Renal cortical epithelial cell (primary cell): ENCODE data around the gene ERCC6L2. TPM values are rescaled to one million over a fixed set of nuclear protein-coding genes. Genes with fewer than 3 reads are reported as not detected.

Experiments
- DNase-seq: peaks from one replicate; pipeline ENCODE4 v3.0.0-alpha.2; 2011; ENCODE audit warnings: low read depth
- total RNA-seq: library from RNA; depleted of rRNA; stranded (reverse); fragments of >200 nt; gene quantifications from 2 replicates; pipeline ENCODE4 v1.2.3, GENCODE V29; 2014

ERCC6L2 gene, protein sequence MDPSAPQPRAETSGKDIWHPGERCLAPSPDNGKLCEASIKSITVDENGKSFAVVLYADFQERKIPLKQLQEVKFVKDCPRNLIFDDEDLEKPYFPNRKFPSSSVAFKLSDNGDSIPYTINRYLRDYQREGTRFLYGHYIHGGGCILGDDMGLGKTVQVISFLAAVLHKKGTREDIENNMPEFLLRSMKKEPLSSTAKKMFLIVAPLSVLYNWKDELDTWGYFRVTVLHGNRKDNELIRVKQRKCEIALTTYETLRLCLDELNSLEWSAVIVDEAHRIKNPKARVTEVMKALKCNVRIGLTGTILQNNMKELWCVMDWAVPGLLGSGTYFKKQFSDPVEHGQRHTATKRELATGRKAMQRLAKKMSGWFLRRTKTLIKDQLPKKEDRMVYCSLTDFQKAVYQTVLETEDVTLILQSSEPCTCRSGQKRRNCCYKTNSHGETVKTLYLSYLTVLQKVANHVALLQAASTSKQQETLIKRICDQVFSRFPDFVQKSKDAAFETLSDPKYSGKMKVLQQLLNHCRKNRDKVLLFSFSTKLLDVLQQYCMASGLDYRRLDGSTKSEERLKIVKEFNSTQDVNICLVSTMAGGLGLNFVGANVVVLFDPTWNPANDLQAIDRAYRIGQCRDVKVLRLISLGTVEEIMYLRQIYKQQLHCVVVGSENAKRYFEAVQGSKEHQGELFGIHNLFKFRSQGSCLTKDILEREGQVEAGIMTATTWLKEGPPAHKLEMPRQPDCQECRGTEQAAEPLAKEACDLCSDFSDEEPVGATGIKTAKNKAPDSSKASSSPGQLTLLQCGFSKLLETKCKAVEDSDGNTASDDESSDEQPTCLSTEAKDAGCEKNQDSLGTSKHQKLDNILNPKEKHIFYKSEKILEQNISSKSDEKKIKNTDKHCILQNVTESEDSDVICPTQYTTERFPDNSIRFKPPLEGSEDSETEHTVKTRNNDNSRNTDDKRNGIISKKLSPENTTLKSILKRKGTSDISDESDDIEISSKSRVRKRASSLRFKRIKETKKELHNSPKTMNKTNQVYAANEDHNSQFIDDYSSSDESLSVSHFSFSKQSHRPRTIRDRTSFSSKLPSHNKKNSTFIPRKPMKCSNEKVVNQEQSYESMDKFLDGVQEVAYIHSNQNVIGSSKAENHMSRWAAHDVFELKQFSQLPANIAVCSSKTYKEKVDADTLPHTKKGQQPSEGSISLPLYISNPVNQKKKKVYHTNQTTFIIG (N-terminal part only)
- 55.4 and 146 TPM in 2 replicates for total RNA-seq

DNA sequence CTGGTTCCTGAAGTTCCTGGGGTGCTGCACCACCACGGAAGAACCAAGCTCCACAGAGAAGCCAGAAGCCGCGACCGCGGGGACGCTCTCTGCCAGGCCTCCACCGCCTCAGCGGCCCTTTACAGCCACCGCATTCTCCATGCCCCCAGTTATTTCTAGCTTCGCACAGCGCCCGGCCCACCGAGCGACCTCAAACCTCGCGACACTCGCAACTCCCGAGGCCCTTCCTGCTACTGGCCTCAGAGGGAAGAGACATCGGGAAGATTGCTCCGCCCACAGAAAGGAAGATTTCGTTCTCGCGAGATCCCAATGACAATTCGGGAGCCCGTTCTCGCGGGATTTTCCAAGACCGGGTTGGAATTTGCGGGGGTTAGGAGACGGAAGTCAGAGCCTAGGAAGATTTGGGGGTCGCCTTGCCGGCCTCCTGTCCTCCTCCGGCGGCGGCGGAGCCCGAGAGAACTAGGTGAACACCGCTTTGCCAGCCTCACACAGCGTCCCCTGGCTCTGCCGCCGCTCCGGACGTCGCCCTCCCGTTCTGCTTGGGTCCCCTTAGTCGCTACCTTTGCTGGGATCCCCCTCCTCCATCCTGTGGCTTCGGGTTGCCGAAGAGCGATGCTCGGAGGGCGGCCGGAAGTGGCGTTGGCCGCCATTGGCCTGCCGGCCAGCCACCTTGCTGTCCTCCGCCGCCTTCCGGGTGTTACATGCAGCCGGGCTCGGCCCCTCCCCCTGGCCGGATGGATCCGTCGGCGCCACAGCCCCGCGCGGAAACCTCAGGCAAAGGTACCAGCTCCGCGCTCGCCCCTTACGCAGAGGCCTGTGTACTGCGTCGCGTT, at the start of gene ERCC6L2:
TSS of gene ERCC6L2 (plus strand) at position 387 of the 833 bp plus-strand sequence. CDS start at position 735, 348 bp downstream.
- peak; percentile 98 for DNase-seq

DNA sequence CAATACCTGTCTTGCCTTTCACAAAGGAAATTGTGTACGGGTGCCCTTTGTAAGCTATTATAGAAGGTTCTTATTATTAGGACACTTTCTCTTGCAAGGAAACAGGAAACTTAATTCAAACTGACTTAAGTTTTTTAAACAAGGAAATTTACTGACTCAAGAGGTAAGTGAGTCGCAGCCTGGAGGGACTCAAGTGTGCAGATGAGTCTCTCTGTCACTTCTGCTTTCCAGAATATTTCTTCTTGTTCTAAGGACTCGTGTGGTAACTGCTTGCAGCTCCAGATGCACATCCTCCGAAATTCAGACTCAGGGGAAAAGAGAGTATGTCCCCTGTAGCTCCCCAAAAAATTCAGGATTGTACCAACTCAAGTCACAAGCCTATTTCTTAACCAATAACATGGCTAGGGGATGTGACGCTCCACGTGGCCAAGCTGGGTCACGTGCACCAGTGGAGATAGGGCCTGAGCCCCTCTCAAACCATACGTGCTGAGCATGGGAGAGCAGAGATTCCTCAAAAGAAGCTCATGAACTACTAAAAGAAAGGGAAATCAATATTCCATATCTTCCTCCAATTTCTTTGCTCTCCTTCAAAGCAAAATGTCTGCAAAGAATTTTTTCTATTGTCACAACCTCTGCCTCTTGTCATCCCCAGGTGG, 49.2 kb upstream of the ERCC6L2 start:
- no peak for DNase-seq

DNA sequence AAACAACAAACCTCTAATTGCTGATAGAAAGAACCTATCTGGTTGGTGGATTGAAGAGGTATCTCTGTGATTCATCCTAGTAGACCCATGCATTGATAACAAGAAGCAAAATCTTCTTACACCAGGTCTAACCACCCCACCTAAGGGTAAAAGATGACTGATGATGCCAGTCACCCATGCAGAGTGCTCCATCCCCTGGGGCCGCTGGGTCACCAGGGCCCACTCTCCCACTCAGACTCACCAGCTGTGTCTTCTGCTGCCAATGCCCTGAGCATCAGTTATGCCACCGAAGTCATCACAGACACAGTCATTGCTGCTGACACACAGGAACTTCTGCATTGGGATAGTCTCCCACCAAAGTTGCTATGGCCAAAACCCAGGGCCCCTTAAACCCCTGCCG, 44.7 kb upstream of the ERCC6L2 start:
- DNase-seq = no peak

DNA sequence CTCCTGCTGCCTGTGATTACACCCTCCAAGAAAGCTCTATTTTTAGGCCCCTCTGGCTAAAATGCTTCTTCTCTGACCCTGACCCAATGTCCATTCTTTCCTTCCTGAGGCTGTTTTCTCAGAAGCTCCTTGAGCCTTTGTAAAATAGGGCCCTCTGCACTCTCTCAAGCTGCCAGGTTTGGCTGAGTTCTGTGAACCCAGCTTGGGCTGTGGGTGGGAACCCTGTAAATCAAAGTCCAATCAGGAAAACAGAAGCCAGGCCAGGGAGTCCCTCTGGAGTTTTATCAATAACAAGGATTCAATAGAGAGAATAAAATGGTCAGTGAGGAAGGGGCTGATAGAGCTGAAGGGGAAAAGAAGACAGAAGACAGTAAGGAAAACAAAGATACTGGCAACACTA, 43.7 kb upstream of the ERCC6L2 start:
- DNase-seq = no peak

DNA sequence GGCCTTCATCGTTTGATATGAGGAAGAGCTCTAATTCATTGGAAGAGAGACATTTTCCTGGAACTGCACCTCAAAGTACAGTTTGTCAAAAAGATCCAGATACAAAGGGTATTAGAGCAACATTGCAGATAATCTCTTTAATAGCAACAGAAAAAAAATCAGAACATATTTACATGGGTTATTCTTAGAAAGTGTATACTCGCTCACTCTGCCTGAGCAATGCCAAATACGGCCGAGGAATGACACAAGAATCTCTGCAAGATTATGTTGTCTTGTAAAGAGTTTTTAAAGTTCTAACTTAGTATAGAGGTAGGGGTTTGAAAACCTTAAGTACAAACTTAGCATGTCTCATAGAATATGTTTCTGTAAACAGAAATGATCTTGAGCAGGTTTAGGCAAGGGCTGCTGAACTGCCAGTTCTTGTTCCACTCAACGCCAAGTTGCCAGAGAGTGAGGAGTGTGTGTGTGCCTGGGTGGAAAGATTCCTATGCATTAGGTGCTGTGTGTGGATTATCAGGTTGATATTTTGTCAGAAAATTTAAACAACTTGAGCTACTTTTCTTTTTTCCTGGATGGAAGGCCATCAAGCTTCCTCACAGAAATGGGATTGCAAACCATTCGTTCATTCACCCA, 41.8 kb upstream of the ERCC6L2 start:
- no peak for DNase-seq

DNA sequence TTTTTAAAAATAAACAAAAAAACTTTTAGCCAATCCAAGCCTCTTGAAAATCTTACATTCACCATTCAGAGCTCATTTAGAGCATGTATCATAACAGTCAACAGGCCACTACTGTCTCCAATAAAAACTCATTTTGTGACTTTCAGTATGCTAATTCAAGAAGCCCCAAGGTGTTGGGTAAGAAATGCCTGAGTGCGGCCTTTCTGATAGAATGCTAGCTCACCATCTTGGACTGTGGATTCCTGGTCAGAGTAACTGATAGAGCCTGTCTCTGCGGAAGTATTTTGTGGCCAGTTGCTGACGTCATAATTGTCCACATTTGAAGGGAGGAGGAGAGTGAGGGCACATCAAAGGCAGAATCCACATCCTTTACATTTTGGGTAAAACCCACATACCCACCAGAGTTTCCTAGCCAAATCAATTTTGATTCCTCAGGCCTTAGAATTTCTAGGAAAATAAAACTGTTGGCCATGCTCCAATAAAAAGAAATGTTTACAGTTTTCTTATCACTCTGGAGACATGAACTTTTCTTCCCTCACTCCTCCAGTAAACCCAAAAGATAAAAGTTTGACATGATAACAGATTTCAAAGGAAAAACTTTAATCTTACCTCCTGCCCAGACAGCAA, 41.1 kb upstream of the ERCC6L2 start:
- no peak for DNase-seq

DNA sequence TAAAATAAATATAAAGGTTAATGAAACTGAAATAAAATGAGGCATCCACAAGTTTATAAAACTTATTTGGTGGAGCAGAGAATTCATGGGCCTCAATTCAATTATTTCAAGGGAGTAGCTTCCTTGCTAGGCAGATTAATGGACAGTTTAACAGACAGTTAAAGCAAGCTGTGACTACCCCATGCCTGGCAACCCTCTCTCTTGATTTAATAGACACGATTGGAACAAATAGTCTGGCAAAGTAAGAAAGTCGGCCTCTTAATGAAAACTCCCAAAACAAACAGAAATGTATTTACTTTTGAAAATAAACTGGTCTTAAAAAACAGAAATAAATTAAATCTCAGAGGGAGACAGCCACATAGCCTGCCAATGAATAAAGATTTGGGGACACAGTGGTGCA, 40.1 kb upstream of the ERCC6L2 start:
- DNase-seq = no peak

DNA sequence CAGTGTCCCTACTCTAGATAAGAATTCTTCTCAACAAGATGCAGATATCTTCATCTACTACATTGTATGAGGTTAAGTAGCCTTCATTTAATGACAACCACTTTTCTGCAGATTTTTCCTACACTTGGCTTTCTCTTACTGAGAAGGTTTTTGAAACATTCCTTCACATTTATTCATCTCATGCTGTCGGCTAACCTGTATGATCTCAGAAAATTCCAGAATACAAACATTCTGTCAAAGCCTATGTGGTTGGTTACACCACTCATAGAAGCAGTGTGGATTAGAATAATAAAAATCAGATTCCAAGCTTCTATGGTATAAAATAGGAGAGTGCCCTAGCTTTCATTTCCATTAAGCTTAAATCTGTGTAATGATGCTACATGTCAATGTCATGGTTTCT, 39.4 kb upstream of the ERCC6L2 start:
- no peak for DNase-seq

DNA sequence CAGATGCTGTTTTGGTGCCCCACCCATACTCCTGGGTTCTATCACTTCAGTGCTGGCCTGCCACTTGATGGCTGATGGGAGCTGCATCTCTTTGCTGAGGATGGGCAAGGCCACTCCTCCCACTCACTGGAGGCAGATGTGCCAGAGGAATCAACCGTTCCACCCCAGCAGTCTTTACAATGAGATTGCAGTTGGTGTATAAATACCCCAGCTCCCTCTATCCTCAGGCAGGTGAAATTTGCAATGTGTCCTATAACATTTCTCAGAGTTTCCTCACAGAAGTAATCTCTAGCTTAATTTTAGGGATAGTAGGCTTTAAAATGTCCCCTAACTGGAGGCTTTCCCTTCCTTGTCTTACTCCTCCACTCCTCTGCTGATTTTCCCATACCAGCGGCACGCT, 36.5 kb upstream of the ERCC6L2 start:
- no peak for DNase-seq

DNA sequence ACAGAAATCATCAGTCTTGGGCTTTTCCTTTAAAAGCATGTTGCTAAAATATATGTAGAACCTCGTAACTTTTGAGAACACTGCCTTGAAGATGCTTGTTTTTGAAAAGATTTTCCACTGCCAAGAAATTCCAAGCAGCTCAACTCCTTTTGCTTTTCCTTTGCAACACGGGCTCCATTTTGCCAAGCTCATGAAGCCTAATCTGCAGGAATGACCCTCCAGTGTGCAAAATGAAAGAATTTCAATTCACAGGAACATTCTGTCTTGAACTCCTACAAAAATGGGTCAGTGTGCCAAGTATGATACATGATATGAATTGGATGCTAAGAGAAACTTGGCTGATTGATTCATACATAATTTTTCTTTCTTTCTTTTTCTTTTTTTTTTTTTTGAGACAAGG, 35.4 kb upstream of the ERCC6L2 start:
- no peak for DNase-seq

DNA sequence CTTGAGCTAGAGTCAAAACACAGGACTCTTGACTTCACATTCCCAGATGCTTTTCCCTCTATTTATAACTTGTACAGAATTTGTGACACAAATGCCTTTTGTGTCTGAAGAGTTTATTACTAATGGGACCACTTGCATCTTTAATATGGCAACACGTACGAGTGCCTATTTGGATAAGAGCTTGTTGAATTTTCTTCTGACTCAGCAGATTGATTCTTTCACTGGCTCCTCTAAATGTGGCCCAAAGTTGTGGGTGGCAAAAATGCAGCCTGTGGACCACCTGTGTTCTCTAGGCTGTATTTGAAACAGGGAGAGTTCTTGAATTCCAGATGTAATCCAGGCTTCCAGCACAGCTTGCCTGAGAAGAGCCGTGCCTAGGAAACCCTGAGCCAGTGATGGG, 34.1 kb upstream of the ERCC6L2 start:
- no peak for DNase-seq

DNA sequence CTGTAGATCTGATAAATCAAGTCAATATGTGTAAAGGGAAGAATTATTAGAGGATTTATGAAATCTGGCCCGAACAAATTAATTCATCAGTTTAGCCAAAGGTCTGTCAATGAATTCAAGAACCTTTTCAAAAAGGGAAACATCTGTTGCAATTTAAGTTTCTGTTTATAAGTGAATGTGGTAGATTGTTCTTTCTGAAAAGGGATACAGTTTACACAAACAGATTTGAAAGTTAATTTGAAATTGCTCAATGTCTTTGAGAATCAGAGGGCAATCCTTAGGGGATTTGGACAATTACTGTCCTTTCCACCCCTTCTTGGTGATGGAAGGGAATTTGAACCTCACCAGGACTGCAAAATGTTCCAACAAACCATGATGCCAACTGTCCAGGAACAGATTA, 29.7 kb upstream of the ERCC6L2 start:
- DNase-seq = no peak

DNA sequence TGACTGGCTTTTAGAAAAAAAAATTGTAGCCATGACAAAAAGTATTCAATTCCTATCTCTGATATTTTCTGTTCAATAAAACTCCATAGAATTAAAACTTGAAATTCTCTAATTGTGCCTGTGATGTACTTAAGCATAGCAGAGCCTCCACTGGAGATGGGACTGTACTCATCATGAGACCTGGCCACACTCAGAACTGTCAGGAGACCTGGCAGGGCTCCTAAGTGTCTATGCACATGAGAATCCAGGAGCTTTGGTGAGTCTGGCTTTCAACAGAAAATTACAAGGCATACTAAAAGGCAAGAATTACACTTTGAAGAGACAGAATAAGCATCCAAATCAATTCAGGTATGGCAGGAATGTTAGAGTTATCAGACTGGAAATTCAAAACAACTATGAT, 26.7 kb upstream of the ERCC6L2 start:
- no peak for DNase-seq

DNA sequence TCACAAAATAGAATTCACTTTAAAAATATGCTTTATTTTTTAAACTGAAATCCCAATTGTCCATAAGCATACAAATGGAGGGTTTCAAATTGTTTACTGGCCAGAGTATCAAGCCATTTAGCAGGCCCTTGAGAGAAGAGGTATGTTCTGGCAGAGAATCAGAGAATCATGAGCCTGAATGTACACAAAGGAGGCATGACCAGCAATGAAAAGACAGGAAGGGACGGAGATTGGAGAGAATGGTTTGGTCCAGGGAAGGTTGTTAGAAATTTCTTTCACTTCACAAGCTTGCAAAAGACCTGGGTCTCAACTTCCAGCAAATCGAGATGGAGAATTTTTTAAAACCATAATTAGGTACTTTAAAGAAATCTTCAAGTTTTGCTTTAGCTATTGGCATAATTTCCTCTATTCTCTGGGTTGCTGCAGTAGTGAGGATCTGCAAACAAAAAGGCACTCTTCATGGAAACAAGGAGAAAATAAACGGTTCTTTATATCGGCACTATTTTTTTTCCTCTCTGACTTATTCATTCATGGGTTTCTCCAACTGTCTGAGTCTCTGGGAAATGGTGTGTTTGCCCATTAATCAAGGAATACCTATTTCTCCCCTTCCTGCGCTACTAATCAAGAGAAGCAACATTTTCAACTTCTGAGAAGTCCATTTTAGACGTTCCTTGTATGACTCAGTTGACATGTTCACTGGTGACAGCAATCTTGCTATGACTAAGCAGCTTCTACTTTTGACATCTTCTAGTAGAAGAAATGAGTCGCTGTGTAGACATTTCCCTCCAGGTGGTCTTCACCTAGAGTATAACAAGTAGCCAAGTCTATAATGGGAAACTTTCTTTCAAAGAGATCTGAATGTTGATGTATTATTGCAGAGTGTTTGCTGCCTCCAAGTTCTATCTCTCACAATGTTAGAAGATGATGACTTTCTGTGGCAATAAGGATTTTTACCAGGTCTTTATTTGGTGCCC, 23.1 kb upstream of the ERCC6L2 start:
- DNase-seq = peak; percentile 92

DNA sequence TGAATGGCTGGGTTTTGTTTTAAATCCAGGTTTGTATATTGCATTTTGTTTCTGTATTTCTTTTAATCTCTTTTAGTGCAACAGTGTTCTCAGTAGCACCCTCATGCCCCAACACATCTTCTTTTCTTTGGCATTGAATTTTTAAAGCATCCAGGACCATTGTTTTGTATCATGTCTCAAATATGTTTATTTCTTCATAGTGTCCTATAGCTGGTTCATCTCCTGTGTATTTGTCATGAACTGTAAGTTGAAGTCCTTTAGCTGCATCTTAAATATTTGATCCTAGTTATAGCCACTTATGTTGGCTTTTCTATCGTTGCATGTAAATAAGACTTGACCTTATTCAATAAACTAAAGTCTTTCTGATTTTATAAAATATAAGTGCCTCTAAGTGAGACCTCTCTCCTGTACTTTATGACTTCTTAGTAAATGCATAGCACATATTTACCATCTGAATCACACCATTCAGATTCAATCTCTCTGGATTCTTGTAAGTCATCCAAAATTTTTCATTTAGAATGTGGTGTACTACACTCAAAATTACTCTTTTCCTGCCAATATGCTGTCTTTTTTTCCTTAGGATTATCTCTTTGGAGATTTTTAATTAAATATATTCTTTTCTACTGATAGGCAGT, 21.0 kb upstream of the ERCC6L2 start:
- peak; percentile 24 for DNase-seq

DNA sequence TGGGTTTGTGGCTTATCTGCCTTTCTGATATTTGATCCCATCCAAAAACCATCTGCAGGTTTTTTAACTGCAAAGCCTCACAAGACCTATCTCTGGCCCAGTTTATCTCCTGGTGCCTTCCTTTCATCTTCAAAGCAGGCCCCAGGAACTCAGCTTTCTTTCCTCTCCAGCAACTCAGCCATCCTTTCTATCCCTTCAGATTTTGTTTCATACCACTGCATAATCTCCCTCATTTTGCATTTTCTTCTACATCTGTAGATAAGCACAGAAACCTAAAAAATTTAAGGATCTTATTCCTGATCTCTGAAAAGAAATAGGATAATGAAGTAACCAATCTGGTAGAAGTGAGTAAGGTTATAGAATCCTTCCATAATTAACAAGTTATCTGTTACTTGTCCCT, 19.5 kb upstream of the ERCC6L2 start:
- no peak for DNase-seq

DNA sequence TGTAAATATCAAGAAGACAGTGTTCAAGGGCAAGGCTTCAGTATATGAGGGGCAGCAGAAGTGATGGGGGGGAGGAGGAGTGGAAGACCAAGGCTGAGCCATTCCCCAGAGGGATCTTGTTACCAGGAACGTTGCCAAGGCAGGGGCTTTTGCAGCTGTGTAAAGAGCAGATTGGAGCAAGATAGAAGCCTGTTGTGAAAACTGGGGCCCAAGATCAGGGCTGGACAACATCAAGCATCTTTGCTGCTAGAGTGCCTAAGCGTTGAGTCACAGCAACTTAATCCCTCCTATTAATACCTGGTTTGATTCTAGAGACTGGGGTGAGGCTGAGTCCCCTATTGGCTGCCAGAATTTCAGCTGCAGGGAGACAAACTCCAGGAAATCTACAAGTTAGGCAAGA, 18.4 kb upstream of the ERCC6L2 start:
- DNase-seq = peak; percentile 28

DNA sequence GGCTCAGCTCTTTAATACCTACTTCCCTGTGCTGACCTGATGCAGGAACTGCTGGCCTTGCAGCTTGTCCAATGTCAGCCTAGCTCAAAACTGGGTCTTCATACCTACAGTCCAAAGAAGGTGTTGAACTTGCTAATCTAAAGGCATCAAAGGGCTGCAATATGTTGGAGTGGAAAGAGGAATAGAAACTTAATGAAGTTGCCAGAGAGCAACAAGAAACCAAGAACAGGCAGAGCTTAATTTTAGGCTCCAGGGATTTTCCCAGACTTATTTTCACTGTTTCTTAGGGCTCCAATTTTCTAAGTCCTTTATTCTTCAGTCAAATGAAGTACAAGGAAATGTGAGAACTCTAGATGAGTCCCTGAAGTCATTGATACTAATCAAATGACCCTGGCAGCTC, 17.6 kb upstream of the ERCC6L2 start:
- DNase-seq = no peak
